Myocyte (in vitro differentiated cells): ENCODE data around the gene NOLC1. TPM values are rescaled to one million over a fixed set of nuclear protein-coding genes. Genes with fewer than 3 reads are reported as not detected.

Source experiments
- DNase-seq: peaks from one replicate; pipeline ENCODE4 v3.0.0-alpha.2; 2012; ENCODE audit warnings: low read depth
- total RNA-seq: library from RNA; depleted of rRNA; stranded (reverse); fragments of >200 nt; gene quantifications from 2 replicates; pipeline ENCODE4 v1.2.3, GENCODE V29; 2014

Gene NOLC1
- total RNA-seq, 1 donor from 2014 or later: 75.6 TPM

GRCh38 chr10:102200751-102201640 is 48.8 kb downstream of the NOLC1 start:
- no peak for DNase-seq

GRCh38 chr10:102202386-102202785 is 50.2 kb downstream of the NOLC1 start:
- DNase-seq: no peak

- DNase-seq: no peak
These were observed 56.3 kb downstream of the NOLC1 start for GRCh38 chr10:102208311-102209035.

- DNase-seq: no peak
These were observed 59.6 kb downstream of the NOLC1 start for GRCh38 chr10:102211615-102212299.

Other genes starting within 250 kb of the NOLC1 start
- gene ARMH3, start 96.2 kb upstream of the NOLC1 start, total RNA-seq: 7.4 and 7.6 TPM in 2 replicates
- 34.2 and 37.8 TPM in 2 replicates for gene HPS6, start 87.0 kb upstream of the NOLC1 start, total RNA-seq
- 39.1 and 42.2 TPM in 2 replicates for gene LDB1, start 32.0 kb upstream of the NOLC1 start, total RNA-seq
- 18.4 and 18.8 TPM in 2 replicates for gene PPRC1, start 19.3 kb upstream of the NOLC1 start, total RNA-seq
- gene ELOVL3, start 73.9 kb downstream of the NOLC1 start, total RNA-seq: 5.0 and 5.6 TPM in 2 replicates
- gene PITX3, start 89.1 kb downstream of the NOLC1 start, total RNA-seq: 11.6 and 18.1 TPM in 2 replicates
- 62.8 and 63.6 TPM in 2 replicates for gene GBF1, start 93.1 kb downstream of the NOLC1 start, total RNA-seq
- gene NFKB2, start 243.3 kb downstream of the NOLC1 start, total RNA-seq: 43.6 and 45.0 TPM in 2 replicates